ENCODE measurements around the gene HPSE2.

GRCh38 chr10:98745645-98746044, 490.0 kb downstream of the HPSE2 start:
- peak; percentile 45 for TF ChIP-seq CTCF (IDR thresholded peaks at IDR 0.05; ENCODE audit: low read depth, low read length)
- no peak for TF ChIP-seq EZH2phosphoT487 (IDR thresholded peaks at IDR 0.05; ENCODE audit: low read depth)
